ENCODE measurements around the gene SEC22A.

The SEC22A gene

GRCh38 chr3:123300056-123300455, 98.3 kb downstream of the SEC22A start:
- no peaks in the 10 kb centered on the region for H3K9me3 ChIP-seq (ENCODE audit: control insufficient read depth, insufficient read depth, low read length)
- H3K36me3 ChIP-seq (ENCODE audit: control insufficient read depth, insufficient read depth, low read length) = peaks cover 12% of the 10 kb centered on the region
- no peaks in the 10 kb centered on the region for H3K27me3 ChIP-seq (ENCODE audit: control insufficient read depth, insufficient read depth, low read length)
- H3K4me1 ChIP-seq (ENCODE audit: control insufficient read depth, insufficient read depth, low read length) = no peaks in the 10 kb centered on the region
- no peak overlapping the region for H3K4me3 ChIP-seq (ENCODE audit: low read depth, low read length)
- no peak overlapping the region for H3K9ac ChIP-seq (ENCODE audit: low read depth, low read length)

- no peaks in the 10 kb centered on the region for H3K4me1 ChIP-seq (ENCODE audit: control insufficient read depth, insufficient read depth, low read length)
- no peaks in the 10 kb centered on the region for H3K27me3 ChIP-seq (ENCODE audit: control insufficient read depth, insufficient read depth, low read length)
- no peaks in the 10 kb centered on the region for H3K9me3 ChIP-seq (ENCODE audit: control insufficient read depth, insufficient read depth, low read length)
- no peak overlapping the region for H3K4me3 ChIP-seq (ENCODE audit: low read depth, low read length)
- peaks cover 14% of the 10 kb centered on the region for H3K36me3 ChIP-seq (ENCODE audit: control insufficient read depth, insufficient read depth, low read length)
- H3K9ac ChIP-seq (ENCODE audit: low read depth, low read length) = no peak overlapping the region
Measured at GRCh38 chr3:123300583-123300982, 98.8 kb downstream of the SEC22A start.

GRCh38 chr3:123301331-123302184, 99.8 kb downstream of the SEC22A start:
- Histone ChIP-seq H3K9me3 (ENCODE audit: control insufficient read depth, insufficient read depth, low read length) (no peaks in the 10 kb centered on the region), H3K4me1 (ENCODE audit: control insufficient read depth, insufficient read depth, low read length) (no peaks in the 10 kb centered on the region)

GRCh38 chr3:123302961-123303360, 101.2 kb downstream of the SEC22A start:
- no peaks in the 10 kb centered on the region for H3K27me3 ChIP-seq (ENCODE audit: control insufficient read depth, insufficient read depth, low read length)
- no peaks in the 10 kb centered on the region for H3K9me3 ChIP-seq (ENCODE audit: control insufficient read depth, insufficient read depth, low read length)
- peaks cover 14% of the 10 kb centered on the region for H3K36me3 ChIP-seq (ENCODE audit: control insufficient read depth, insufficient read depth, low read length)
- no peak overlapping the region for H3K9ac ChIP-seq (ENCODE audit: low read depth, low read length)
- H3K4me1 ChIP-seq (ENCODE audit: control insufficient read depth, insufficient read depth, low read length) = no peaks in the 10 kb centered on the region
- no peak overlapping the region for H3K4me3 ChIP-seq (ENCODE audit: low read depth, low read length)

More at GRCh38 chr3:123301331-123302184, 99.8 kb downstream of the SEC22A start:
- no peaks in the 10 kb centered on the region for H3K27me3 ChIP-seq (ENCODE audit: control insufficient read depth, insufficient read depth, low read length)
- peaks cover 14% of the 10 kb centered on the region for H3K36me3 ChIP-seq (ENCODE audit: control insufficient read depth, insufficient read depth, low read length)
- no peak overlapping the region for H3K9ac ChIP-seq (ENCODE audit: low read depth, low read length)
- H3K4me3 ChIP-seq (ENCODE audit: low read depth, low read length) = no peak overlapping the region

GRCh38 chr3:123303976-123304560, 102.3 kb downstream of the SEC22A start:
- Histone ChIP-seq H3K9me3 (ENCODE audit: control insufficient read depth, insufficient read depth, low read length) (no peaks in the 10 kb centered on the region), H3K27me3 (ENCODE audit: control insufficient read depth, insufficient read depth, low read length) (no peaks in the 10 kb centered on the region), H3K4me1 (ENCODE audit: control insufficient read depth, insufficient read depth, low read length) (no peaks in the 10 kb centered on the region), H3K36me3 (ENCODE audit: control insufficient read depth, insufficient read depth, low read length) (peaks cover 14% of the 10 kb centered on the region), H3K4me3 (ENCODE audit: low read depth, low read length) (no peak overlapping the region), H3K9ac (ENCODE audit: low read depth, low read length) (no peak overlapping the region)

GRCh38 chr3:123305192-123305591, 103.4 kb downstream of the SEC22A start:
- Histone ChIP-seq H3K36me3 (ENCODE audit: control insufficient read depth, insufficient read depth, low read length) (peaks cover 12% of the 10 kb centered on the region), H3K4me1 (ENCODE audit: control insufficient read depth, insufficient read depth, low read length) (no peaks in the 10 kb centered on the region), H3K9ac (ENCODE audit: low read depth, low read length) (no peak overlapping the region), H3K4me3 (ENCODE audit: low read depth, low read length) (no peak overlapping the region), H3K27me3 (ENCODE audit: control insufficient read depth, insufficient read depth, low read length) (no peaks in the 10 kb centered on the region), H3K9me3 (ENCODE audit: control insufficient read depth, insufficient read depth, low read length) (no peaks in the 10 kb centered on the region)

GRCh38 chr3:123307064-123307463, 105.3 kb downstream of the SEC22A start:
- Histone ChIP-seq H3K4me1 (ENCODE audit: control insufficient read depth, insufficient read depth, low read length) (peaks cover 8% of the 10 kb centered on the region), H3K4me3 (ENCODE audit: low read depth, low read length) (no peak overlapping the region), H3K9ac (ENCODE audit: low read depth, low read length) (no peak overlapping the region), H3K27me3 (ENCODE audit: control insufficient read depth, insufficient read depth, low read length) (no peaks in the 10 kb centered on the region), H3K36me3 (ENCODE audit: control insufficient read depth, insufficient read depth, low read length) (peaks cover 12% of the 10 kb centered on the region), H3K9me3 (ENCODE audit: control insufficient read depth, insufficient read depth, low read length) (no peaks in the 10 kb centered on the region)

GRCh38 chr3:123310186-123310585, 108.4 kb downstream of the SEC22A start:
- H3K27me3 ChIP-seq (ENCODE audit: control insufficient read depth, insufficient read depth, low read length) = no peaks in the 10 kb centered on the region
- no peak overlapping the region for H3K9ac ChIP-seq (ENCODE audit: low read depth, low read length)
- H3K4me3 ChIP-seq (ENCODE audit: low read depth, low read length) = no peak overlapping the region
- peaks cover 16% of the 10 kb centered on the region for H3K4me1 ChIP-seq (ENCODE audit: control insufficient read depth, insufficient read depth, low read length)
- H3K36me3 ChIP-seq (ENCODE audit: control insufficient read depth, insufficient read depth, low read length) = peaks cover 3% of the 10 kb centered on the region
- no peaks in the 10 kb centered on the region for H3K9me3 ChIP-seq (ENCODE audit: control insufficient read depth, insufficient read depth, low read length)

GRCh38 chr3:123310741-123311140, 109.0 kb downstream of the SEC22A start:
- no peaks in the 10 kb centered on the region for H3K27me3 ChIP-seq (ENCODE audit: control insufficient read depth, insufficient read depth, low read length)
- no peak overlapping the region for H3K4me3 ChIP-seq (ENCODE audit: low read depth, low read length)
- peaks cover 21% of the 10 kb centered on the region for H3K4me1 ChIP-seq (ENCODE audit: control insufficient read depth, insufficient read depth, low read length)

GRCh38 chr3:123311201-123311600, 109.5 kb downstream of the SEC22A start:
- no peaks in the 10 kb centered on the region for H3K27me3 ChIP-seq (ENCODE audit: control insufficient read depth, insufficient read depth, low read length)

More at GRCh38 chr3:123310741-123311140, 109.0 kb downstream of the SEC22A start:
- Histone ChIP-seq H3K9ac (ENCODE audit: low read depth, low read length) (no peak overlapping the region), H3K9me3 (ENCODE audit: control insufficient read depth, insufficient read depth, low read length) (no peaks in the 10 kb centered on the region), H3K36me3 (ENCODE audit: control insufficient read depth, insufficient read depth, low read length) (peaks cover 2% of the 10 kb centered on the region)

GRCh38 chr3:123312331-123313265, 110.9 kb downstream of the SEC22A start:
- H3K4me1 ChIP-seq (ENCODE audit: control insufficient read depth, insufficient read depth, low read length) = peaks cover 28% of the 10 kb centered on the region
- peaks cover 2% of the 10 kb centered on the region for H3K36me3 ChIP-seq (ENCODE audit: control insufficient read depth, insufficient read depth, low read length)
- no peaks in the 10 kb centered on the region for H3K27me3 ChIP-seq (ENCODE audit: control insufficient read depth, insufficient read depth, low read length)
- no peaks in the 10 kb centered on the region for H3K9me3 ChIP-seq (ENCODE audit: control insufficient read depth, insufficient read depth, low read length)
- H3K9ac ChIP-seq (ENCODE audit: low read depth, low read length) = no peak overlapping the region
- no peak overlapping the region for H3K4me3 ChIP-seq (ENCODE audit: low read depth, low read length)

More at GRCh38 chr3:123311201-123311600, 109.5 kb downstream of the SEC22A start:
- H3K36me3 ChIP-seq (ENCODE audit: control insufficient read depth, insufficient read depth, low read length) = peaks cover 2% of the 10 kb centered on the region
- peaks cover 26% of the 10 kb centered on the region for H3K4me1 ChIP-seq (ENCODE audit: control insufficient read depth, insufficient read depth, low read length)
- no peaks in the 10 kb centered on the region for H3K9me3 ChIP-seq (ENCODE audit: control insufficient read depth, insufficient read depth, low read length)
- H3K9ac ChIP-seq (ENCODE audit: low read depth, low read length) = no peak overlapping the region
- no peak overlapping the region for H3K4me3 ChIP-seq (ENCODE audit: low read depth, low read length)
